ENCODE data around the gene SMTNL1.

- TF ChIP-seq ZNF740 (CRISPR knock-in tag; IDR thresholded peaks at IDR 0.05): no peak
- TF ChIP-seq ZNF740 (tag; IDR thresholded peaks at IDR 0.05): no peak
- no peak for TF ChIP-seq ZNF639 (CRISPR knock-in tag; conservative IDR thresholded peaks at IDR 0.05 in 1 of 2, IDR thresholded peaks at IDR 0.05 in 1 of 2)
- no peak for TF ChIP-seq POLR3A (IDR thresholded peaks at IDR 0.05; ENCODE audit: borderline replicate concordance, extremely low read depth, insufficient read depth, insufficient read length)
- no peak for TF ChIP-seq ZNF274 (IDR thresholded peaks at IDR 0.05; ENCODE audit: borderline replicate concordance, low read depth, low read length)
- no peak for TF ChIP-seq E2F1 (CRISPR knock-in tag; IDR thresholded peaks at IDR 0.05)
- no peak for TF ChIP-seq ZNF76 (CRISPR knock-in tag; IDR thresholded peaks at IDR 0.05; ENCODE audit: borderline replicate concordance)
- no peak for TF ChIP-seq MAFF (IDR thresholded peaks at IDR 0.05; ENCODE audit: low read length)
- TF ChIP-seq ZNF764 (CRISPR knock-in tag; IDR thresholded peaks at IDR 0.05; ENCODE audit: low read depth): no peak
- no peak for TF ChIP-seq POLR2AphosphoS5 (IDR thresholded peaks at IDR 0.05; ENCODE audit: control insufficient read depth, insufficient read depth, low read depth, low read length)
- TF ChIP-seq POLR2A (conservative IDR thresholded peaks at IDR 0.05): no peak
These were observed at the start of gene SMTNL1 for GRCh38 chr11:57536947-57537619.

All from K562 (cell line).